T-helper 1 cell (primary cell): ENCODE results near the gene COX7A2.

Experiments used
- DNase-seq, 5 donors: peaks; one replicate each; pipeline ENCODE4 v3.0.0-alpha.2; 2012 to 2020

Gene COX7A2

GRCh38 chr6:75196081-75196687 lies 47.4 kb downstream of the COX7A2 start:
- DNase-seq = no peak

GRCh38 chr6:75188221-75188925 lies 55.2 kb downstream of the COX7A2 start:
- DNase-seq = no peak
